PC-9 (cell line): ENCODE results near the gene AIF1. TPM values are rescaled to one million over a fixed set of nuclear protein-coding genes. Genes with fewer than 3 reads are reported as not detected.

Experiments
- BruUV-seq: library from RNA; stranded (reverse); fragments of 400-500 nt; replicated peaks from 2 replicates; lab custom pipeline; 2021; lab: Mats Ljungman, UMichigan
- CTCF ChIA-PET: fragments of 300-600 bp; sonication (Branson Sonifier 250); formaldehyde crosslinking; loops from one replicate; lab custom pipeline; 2022; ENCODE audit warnings: antibody characterized with exemption; lab: Charles Lee
- POLR2A ChIA-PET: fragments of 300-600 bp; sonication (Branson Sonifier 250); formaldehyde crosslinking; loops from one replicate; lab custom pipeline; 2022; ENCODE audit warnings: antibody characterized with exemption; ENCODE audit not compliant: unreplicated experiment; lab: Charles Lee
- DNase-seq, 2 experiments: peaks; one replicate each; pipeline versions ENCODE4 v3.0.0 to v3.0.0-alpha.2; 2015 to 2022; ENCODE audit warnings: mixed read lengths in 1 of 2
- H2AFZ ChIP-seq: fragments of 200-600 bp; sonication (generic); 2 replicates; pipeline ENCODE4 v1.8.1; 2017; ENCODE audit warnings: antibody characterized with exemption
- H3F3A ChIP-seq: fragments of 200-600 bp; sonication (generic); 2 replicates; pipeline ENCODE4 v1.8.1; 2017; ENCODE audit warnings: antibody characterized with exemption, mild to moderate bottlenecking, low read depth; ENCODE audit not compliant: insufficient read depth
- H3K27ac ChIP-seq: fragments of 200-600 bp; sonication (generic); 2 replicates; pipeline ENCODE4 v1.6.1; 2016; ENCODE audit warnings: mixed run types
- H3K27me3 ChIP-seq: fragments of 200-600 bp; sonication (generic); 2 replicates; pipeline ENCODE4 v1.6.1; 2016; ENCODE audit warnings: low read depth, mixed run types; ENCODE audit not compliant: insufficient read depth
- H3K36me3 ChIP-seq: fragments of 200-600 bp; sonication (generic); 2 replicates; pipeline ENCODE4 v1.6.1; 2016; ENCODE audit warnings: low read depth, mixed run types
- H3K4me1 ChIP-seq: fragments of 200-600 bp; sonication (generic); replicated peaks from 2 replicates; pipeline ENCODE4 v1.6.1; 2016; ENCODE audit warnings: mixed run types; ENCODE audit not compliant: insufficient read depth
- H3K4me2 ChIP-seq: fragments of 200-600 bp; sonication (generic); 2 replicates; pipeline ENCODE4 v1.6.1; 2017; ENCODE audit warnings: mixed run types
- H3K4me3 ChIP-seq: fragments of 200-600 bp; sonication (generic); 2 replicates; pipeline ENCODE4 v1.6.1; 2016; ENCODE audit warnings: mixed run types
- H3K79me2 ChIP-seq: fragments of 200-600 bp; sonication (generic); 2 replicates; pipeline ENCODE4 v1.6.1; 2017; ENCODE audit warnings: low read depth, mixed run types
- H3K9me2 ChIP-seq: fragments of 200-600 bp; sonication (generic); 2 replicates; pipeline ENCODE4 v1.8.1; 2017; ENCODE audit warnings: mild to moderate bottlenecking; ENCODE audit not compliant: insufficient read depth
- H3K9me3 ChIP-seq: fragments of 200-600 bp; sonication (generic); 2 replicates; pipeline ENCODE4 v1.8.1; 2016; ENCODE audit warnings: low read depth; ENCODE audit not compliant: insufficient read depth
- H4K20me1 ChIP-seq: fragments of 200-600 bp; sonication (generic); 2 replicates; pipeline ENCODE4 v1.8.1; 2017; ENCODE audit not compliant: insufficient read depth
- EZH2 ChIP-seq: fragments of 200-600 bp; sonication (generic); IDR thresholded peaks from 2 replicates; pipeline ENCODE4 v1.8.0; 2017; ENCODE audit warnings: antibody characterized with exemption, low read depth
- intact Hi-C: fragments of 100-400 bp; cut with micrococcal nuclease; formaldehyde crosslinking; loops from one replicate; pipeline ENCODE4 v1.10.0; 2022; ENCODE audit not compliant: unreplicated experiment
- total RNA-seq: library from RNA; stranded (reverse); gene quantifications from 2 replicates; pipeline ENCODE4 v1.2.3, GENCODE V29; 2021
- TF ChIP-seq, protein P1 (sequence below): fragments of 200-600 bp; sonication (generic); conservative IDR thresholded peaks from 2 replicates; pipeline ENCODE4 v1.6.1; 2017; ENCODE audit warnings: mixed run types, antibody characterized with exemption, mild to moderate bottlenecking, moderate library complexity

Gene AIF1
- total RNA-seq, 1 experiment from 2014 or later: not detected

DNA sequence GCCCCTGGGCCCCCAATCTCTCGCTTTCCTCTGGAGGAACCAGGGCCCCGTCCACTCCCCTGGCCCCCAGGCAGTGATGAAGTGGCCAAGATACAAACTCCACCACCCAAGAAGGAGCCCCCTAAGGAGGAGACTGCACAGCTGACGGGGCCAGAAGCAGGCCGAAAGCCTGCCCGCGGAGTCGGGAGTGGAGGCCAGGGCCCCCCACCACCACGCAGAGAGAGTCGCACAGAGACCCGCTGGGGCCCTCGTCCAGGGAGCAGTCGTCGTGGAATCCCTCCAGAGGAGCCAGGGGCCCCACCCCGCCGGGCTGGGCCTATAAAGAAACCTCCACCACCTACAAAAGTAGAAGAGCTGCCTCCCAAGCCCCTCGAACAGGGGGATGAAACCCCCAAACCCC lies 16.2 kb downstream of the AIF1 start:
- CTCF ChIA-PET: no interaction called here
- H3K27ac ChIP-seq: no peak overlapping the region
- no peaks in the 10 kb centered on the region for H3K27me3 ChIP-seq
- POLR2A ChIA-PET: no interaction called here
- no TSS peak for BruUV-seq
- H3K4me1 ChIP-seq: no peaks in the 10 kb centered on the region
- H3K9me3 ChIP-seq: no peaks in the 10 kb centered on the region
- no peaks in the 10 kb centered on the region for H3K79me2 ChIP-seq
- H4K20me1 ChIP-seq: 0 out of 2 replicates have a peak, but pooled peaks cover 3% of the 10 kb centered on the region
- no peaks in the 10 kb centered on the region for H3K9me2 ChIP-seq
- no peak for DNase-seq
- H3K36me3 ChIP-seq: peaks cover 34% of the 10 kb centered on the region
- no peak overlapping the region for H3K4me3 ChIP-seq
- intact Hi-C loops: no loop called here
- TF ChIP-seq, protein P1, sequence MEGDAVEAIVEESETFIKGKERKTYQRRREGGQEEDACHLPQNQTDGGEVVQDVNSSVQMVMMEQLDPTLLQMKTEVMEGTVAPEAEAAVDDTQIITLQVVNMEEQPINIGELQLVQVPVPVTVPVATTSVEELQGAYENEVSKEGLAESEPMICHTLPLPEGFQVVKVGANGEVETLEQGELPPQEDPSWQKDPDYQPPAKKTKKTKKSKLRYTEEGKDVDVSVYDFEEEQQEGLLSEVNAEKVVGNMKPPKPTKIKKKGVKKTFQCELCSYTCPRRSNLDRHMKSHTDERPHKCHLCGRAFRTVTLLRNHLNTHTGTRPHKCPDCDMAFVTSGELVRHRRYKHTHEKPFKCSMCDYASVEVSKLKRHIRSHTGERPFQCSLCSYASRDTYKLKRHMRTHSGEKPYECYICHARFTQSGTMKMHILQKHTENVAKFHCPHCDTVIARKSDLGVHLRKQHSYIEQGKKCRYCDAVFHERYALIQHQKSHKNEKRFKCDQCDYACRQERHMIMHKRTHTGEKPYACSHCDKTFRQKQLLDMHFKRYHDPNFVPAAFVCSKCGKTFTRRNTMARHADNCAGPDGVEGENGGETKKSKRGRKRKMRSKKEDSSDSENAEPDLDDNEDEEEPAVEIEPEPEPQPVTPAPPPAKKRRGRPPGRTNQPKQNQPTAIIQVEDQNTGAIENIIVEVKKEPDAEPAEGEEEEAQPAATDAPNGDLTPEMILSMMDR: no peak
- no peak for TF ChIP-seq EZH2
- peaks cover 50% of the 10 kb centered on the region for H3F3A ChIP-seq
- H2AFZ ChIP-seq: no peak overlapping the region
- no peak overlapping the region for H3K4me2 ChIP-seq

DNA sequence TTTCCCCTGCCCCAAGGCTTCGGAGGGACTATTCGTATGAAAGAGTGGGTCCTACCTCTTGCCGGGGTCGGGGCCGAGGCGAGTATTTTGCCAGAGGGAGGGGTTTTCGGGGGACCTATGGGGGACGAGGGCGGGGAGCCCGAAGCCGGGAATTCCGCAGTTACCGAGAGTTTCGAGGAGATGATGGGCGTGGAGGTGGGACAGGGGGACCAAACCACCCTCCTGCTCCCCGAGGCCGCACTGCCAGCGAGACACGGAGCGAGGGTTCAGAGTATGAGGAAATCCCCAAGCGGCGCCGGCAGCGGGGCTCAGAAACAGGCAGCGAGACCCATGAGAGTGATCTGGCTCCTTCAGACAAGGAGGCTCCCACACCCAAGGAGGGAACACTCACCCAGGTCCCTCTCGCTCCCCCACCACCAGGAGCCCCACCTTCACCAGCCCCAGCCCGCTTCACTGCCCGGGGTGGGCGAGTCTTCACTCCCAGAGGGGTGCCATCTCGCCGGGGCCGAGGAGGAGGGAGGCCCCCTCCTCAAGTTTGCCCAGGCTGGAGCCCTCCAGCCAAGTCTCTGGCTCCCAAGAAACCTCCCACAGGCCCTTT lies 16.7 kb downstream of the AIF1 start:
- peaks cover 28% of the 10 kb centered on the region for H3K36me3 ChIP-seq
- POLR2A ChIA-PET: no interaction called here
- BruUV-seq: no TSS peak
- no peak overlapping the region for H3K27ac ChIP-seq
- intact Hi-C loops: no loop called here
- no peak overlapping the region for H3K4me2 ChIP-seq
- no peaks in the 10 kb centered on the region for H3K4me1 ChIP-seq
- H2AFZ ChIP-seq: no peak overlapping the region
- no peak overlapping the region for H3K4me3 ChIP-seq
- H4K20me1 ChIP-seq: 0 out of 2 replicates have a peak, but pooled peaks cover 3% of the 10 kb centered on the region
- TF ChIP-seq EZH2: no peak
- TF ChIP-seq, protein P1: no peak
- H3F3A ChIP-seq: peaks cover 48% of the 10 kb centered on the region
- no peaks in the 10 kb centered on the region for H3K79me2 ChIP-seq
- no peaks in the 10 kb centered on the region for H3K9me2 ChIP-seq
- CTCF ChIA-PET: no interaction called here
- H3K27me3 ChIP-seq: no peaks in the 10 kb centered on the region
- no peak for DNase-seq
- no peaks in the 10 kb centered on the region for H3K9me3 ChIP-seq

DNA sequence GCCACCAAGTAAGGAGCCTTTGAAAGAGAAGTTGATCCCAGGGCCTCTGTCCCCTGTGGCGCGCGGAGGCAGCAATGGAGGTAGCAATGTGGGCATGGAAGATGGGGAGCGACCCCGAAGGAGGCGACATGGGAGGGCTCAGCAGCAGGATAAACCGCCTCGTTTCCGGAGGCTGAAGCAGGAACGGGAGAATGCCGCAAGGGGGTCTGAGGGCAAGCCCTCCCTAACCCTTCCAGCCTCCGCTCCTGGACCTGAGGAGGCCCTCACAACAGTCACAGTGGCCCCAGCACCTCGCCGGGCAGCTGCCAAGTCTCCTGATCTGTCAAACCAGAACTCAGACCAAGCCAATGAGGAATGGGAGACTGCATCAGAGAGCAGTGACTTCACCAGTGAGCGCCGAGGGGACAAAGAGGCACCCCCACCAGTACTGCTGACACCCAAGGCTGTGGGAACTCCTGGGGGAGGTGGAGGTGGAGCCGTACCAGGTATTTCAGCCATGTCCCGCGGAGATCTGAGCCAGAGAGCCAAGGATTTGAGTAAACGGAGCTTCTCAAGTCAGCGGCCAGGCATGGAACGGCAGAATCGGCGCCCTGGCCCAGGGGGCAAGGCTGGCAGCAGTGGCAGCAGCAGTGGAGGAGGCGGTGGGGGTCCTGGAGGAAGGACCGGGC lies 17.4 kb downstream of the AIF1 start:
- TF ChIP-seq EZH2: no peak
- TF ChIP-seq, protein P1: no peak
- Histone ChIP-seq H3K4me1 (no peaks in the 10 kb centered on the region), H3K27me3 (no peaks in the 10 kb centered on the region), H3K79me2 (no peaks in the 10 kb centered on the region), H2AFZ (no peak overlapping the region), H3F3A (peaks cover 51% of the 10 kb centered on the region), H3K9me2 (no peaks in the 10 kb centered on the region), H3K27ac (no peak overlapping the region), H3K9me3 (no peaks in the 10 kb centered on the region), H3K4me2 (no peak overlapping the region), H3K36me3 (peaks cover 24% of the 10 kb centered on the region), H4K20me1 (0 out of 2 replicates have a peak, but pooled peaks cover 3% of the 10 kb centered on the region), H3K4me3 (no peak overlapping the region)
- DNase-seq: no peak
- ChIA-PET CTCF (no interaction called here), POLR2A (interaction anchor here (0.7 kb wide), 1 partner anchor 8 kb away, joined by 3 read pairs; no protein-coding TSS in a partner anchor)
- intact Hi-C loops: no loop called here
- no TSS peak for BruUV-seq
